ENCODE results near the gene ADAMTS17. TPM values are rescaled to one million over a fixed set of nuclear protein-coding genes. Genes with fewer than 3 reads are reported as not detected.

ADAMTS17 gene
- total RNA-seq, 4 donors from 2014 or later, result 5.0 to 16.2 (median 11.6) TPM

- H3K9me3 ChIP-seq, result peaks cover 0 to 4% (median 0%) of the 10 kb centered on the region in 3 donors
- H3K4me1 ChIP-seq, result no peaks in the 10 kb centered on the region
- DNase-seq, result no peak
- no peak overlapping the region for H3K4me3 ChIP-seq
- no peak for TF ChIP-seq CTCF (IDR thresholded peaks at IDR 0.05 in 4 of 5, conservative IDR thresholded peaks at IDR 0.05 in 1 of 5)
- no peak for TF ChIP-seq POLR2A (IDR thresholded peaks at IDR 0.05)
- H3K36me3 ChIP-seq, result peaks cover 0 to 29% of the 10 kb centered on the region in 2 donors
- intact Hi-C loops (cut with DNase I; ENCODE audit: low total_unique reads) (no loop called here), in situ Hi-C loops (cut with MboI; ENCODE audit: low sequenced_read_pairs in 4 of 4) (no loop called here)
- H3K27ac ChIP-seq, result no peak overlapping the region
- no peaks in the 10 kb centered on the region for H3K27me3 ChIP-seq
- no peak for ATAC-seq
Observed at GRCh38 chr15:100318880-100319279, 22.9 kb downstream of the ADAMTS17 start.

- TF ChIP-seq CTCF (IDR thresholded peaks at IDR 0.05 in 4 of 5, conservative IDR thresholded peaks at IDR 0.05 in 1 of 5) (no peak), POLR2A (IDR thresholded peaks at IDR 0.05) (no peak)
- intact Hi-C loops (cut with DNase I; ENCODE audit: low total_unique reads), result no loop called here
- no peak overlapping the region for H3K27ac ChIP-seq
- in situ Hi-C loops (cut with MboI; ENCODE audit: low sequenced_read_pairs in 4 of 4), result no loop called here
- peaks cover 0 to 36% of the 10 kb centered on the region in 2 donors for H3K36me3 ChIP-seq
- H3K4me3 ChIP-seq, result no peak overlapping the region
- no peak for DNase-seq
- H3K4me1 ChIP-seq, result no peaks in the 10 kb centered on the region
- H3K27me3 ChIP-seq, result no peaks in the 10 kb centered on the region
- H3K9me3 ChIP-seq, result peaks cover 0 to 4% (median 0%) of the 10 kb centered on the region in 3 donors
- ATAC-seq, result no peak
Observed at GRCh38 chr15:100314809-100315400, 26.9 kb downstream of the ADAMTS17 start.

- no peak overlapping the region for H3K4me3 ChIP-seq
- H3K27ac ChIP-seq, result no peak overlapping the region
- no peak for ATAC-seq
- H3K4me1 ChIP-seq, result peaks cover 0 to 8% of the 10 kb centered on the region in 2 donors
- H3K27me3 ChIP-seq, result no peaks in the 10 kb centered on the region
- H3K36me3 ChIP-seq, result peaks cover 0 to 12% of the 10 kb centered on the region in 2 donors
- TF ChIP-seq CTCF (IDR thresholded peaks at IDR 0.05 in 4 of 5, conservative IDR thresholded peaks at IDR 0.05 in 1 of 5) (no peak), POLR2A (IDR thresholded peaks at IDR 0.05) (no peak)
- no peaks in the 10 kb centered on the region for H3K9me3 ChIP-seq
- in situ Hi-C loops (cut with MboI; ENCODE audit: low sequenced_read_pairs in 4 of 4) (no loop called here), intact Hi-C loops (cut with DNase I; ENCODE audit: low total_unique reads) (no loop called here)
- no peak for DNase-seq
Observed at GRCh38 chr15:100311833-100312476, 29.8 kb downstream of the ADAMTS17 start.

- no peaks in the 10 kb centered on the region for H3K27me3 ChIP-seq
- DNase-seq, result peak in 1 of 2 donors; percentile 32
- no peaks in the 10 kb centered on the region for H3K9me3 ChIP-seq
- in situ Hi-C loops (cut with MboI; ENCODE audit: low sequenced_read_pairs in 4 of 4) (no loop called here), intact Hi-C loops (cut with DNase I; ENCODE audit: low total_unique reads) (no loop called here)
- TF ChIP-seq CTCF (IDR thresholded peaks at IDR 0.05 in 4 of 5, conservative IDR thresholded peaks at IDR 0.05 in 1 of 5) (no peak), POLR2A (IDR thresholded peaks at IDR 0.05) (no peak)
- H3K4me1 ChIP-seq, result peaks cover 0 to 8% of the 10 kb centered on the region in 2 donors
- ATAC-seq, result peak in 1 of 2 donors; percentile 39
- H3K4me3 ChIP-seq, result no peak overlapping the region
- H3K27ac ChIP-seq, result peak overlapping the region in 1 of 4 donors; percentile 13
- peaks cover 0 to 13% of the 10 kb centered on the region in 2 donors for H3K36me3 ChIP-seq
Observed at GRCh38 chr15:100311154-100311625, 30.6 kb downstream of the ADAMTS17 start.
